IPS DF 4.7 (cell line): ENCODE measurements around the gene SPNS3.

Experiments
- DNase-seq: peaks from one replicate; pipeline ENCODE4 v3.0.0-alpha.2; 2013; ENCODE audit warnings: low spot score; ENCODE audit errors: extremely low read depth

The SPNS3 gene

DNA sequence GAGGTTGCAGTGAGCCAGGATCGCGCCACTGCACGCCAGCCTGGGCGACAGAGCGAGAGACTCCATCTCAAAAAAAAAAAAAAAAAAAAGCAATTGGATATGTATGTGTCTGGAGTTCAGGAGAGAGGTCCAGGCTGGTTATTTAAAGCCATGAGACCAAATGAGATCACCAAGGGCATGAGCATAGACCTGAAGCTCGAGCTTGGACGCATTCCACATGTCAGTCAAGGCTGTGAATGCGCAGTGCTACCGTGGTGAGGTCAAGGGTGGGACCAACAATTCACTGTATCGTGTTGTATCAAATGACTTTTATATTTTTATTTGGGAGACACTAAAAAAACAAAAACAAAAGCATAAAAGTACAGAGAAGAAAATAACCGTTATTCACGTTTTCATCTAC is 35.8 kb downstream of the SPNS3 start:
- no peak for DNase-seq

DNA sequence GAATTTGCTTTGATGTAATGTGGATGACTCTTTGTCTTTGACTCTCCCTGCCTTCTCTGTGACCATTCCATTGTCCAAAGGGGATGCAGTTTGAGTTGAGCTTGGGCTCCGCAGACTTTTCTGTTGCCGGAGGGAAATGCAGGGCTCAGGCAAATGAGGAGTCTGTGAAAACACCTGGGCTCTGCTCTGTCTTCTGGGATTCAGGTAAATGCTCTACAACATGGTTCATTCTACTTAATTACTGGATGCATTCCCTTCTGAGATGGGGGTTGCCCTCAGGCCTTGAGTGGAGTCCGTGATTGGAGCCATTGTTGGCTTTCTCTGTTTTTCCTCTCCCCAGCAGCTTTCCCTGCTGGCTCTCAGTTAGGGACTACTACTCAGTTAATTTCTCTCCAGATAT is 38.5 kb downstream of the SPNS3 start:
- no peak for DNase-seq

DNA sequence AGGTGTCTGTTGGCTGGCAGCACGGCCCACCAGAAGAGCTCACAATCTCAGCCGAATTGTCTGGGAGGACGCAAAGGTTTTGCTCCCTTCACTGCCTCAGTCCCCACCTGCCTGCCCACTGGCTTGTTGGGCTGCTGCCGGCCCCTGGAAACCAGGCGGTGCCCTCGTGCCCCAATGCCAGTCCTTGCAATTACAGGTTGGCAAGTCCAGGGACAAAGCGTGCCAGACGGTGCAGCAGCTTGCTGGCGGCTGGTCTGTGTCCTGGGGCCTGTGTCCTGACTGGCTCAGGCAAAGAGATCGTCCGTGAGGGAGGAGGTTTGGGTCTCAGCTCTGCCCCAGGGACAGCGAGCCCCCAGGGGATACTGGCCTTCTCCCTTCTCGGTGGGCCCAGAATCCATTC is 40.4 kb downstream of the SPNS3 start:
- no peak for DNase-seq

DNA sequence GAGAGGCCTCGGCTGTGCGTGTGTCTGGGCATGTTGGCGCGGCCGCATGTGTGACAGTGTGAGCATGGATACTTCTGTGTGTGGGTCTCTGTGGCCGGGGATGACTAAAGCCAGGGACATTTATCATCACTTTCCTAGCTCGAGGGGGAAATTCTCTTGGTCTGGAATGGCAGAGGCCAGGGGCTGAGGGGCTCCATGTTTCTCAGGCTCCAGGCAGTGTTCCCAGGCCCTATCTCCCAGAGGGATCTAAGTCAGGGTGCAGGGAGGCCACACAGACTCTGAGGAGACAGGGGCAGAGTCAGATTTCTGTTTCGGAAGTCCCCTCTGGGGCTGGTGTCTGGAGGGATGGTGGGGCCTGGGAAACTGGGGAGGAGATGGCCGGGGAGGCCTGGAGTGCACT is 41.3 kb downstream of the SPNS3 start:
- no peak for DNase-seq

DNA sequence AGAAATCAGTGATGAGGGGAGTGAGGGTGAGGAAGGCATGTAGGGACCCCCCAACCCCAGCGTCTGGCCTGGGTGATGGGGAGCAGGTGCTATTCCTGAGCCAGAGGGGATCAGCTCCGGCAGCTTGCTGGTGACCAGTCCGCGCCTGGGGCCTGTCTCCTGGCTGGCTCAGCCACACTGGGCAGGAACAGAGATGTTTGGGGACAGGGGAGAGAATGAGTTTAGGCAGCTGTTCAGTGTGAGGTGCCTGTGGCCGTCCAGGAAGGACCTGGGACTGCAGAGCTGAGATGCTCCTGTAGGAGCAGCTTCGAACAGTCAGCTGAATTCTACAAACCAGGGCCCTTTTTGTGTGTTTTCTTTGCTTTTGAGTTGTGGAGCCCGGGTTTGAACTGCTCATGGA is 41.7 kb downstream of the SPNS3 start:
- DNase-seq, result no peak

DNA sequence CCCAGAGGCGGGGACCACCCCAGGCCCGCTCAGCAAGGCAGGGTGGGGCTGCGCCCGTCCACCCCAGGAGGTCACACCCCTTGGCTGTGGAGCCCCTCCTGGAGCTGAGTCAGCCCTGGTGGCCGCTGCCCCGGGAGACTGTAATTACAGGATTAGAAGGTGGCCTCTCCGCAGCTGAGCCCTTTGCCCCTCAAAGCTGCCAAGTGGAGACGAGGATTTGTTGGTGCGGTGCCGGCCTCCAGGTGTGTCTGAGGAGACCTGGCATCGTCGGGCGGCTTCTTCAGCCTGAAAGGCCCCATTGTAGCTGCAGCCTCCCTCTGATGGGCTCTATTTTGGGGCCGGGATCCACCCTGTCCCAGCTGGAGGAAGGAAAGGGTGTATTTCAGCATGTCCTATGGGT is 42.3 kb downstream of the SPNS3 start:
- no peak for DNase-seq

DNA sequence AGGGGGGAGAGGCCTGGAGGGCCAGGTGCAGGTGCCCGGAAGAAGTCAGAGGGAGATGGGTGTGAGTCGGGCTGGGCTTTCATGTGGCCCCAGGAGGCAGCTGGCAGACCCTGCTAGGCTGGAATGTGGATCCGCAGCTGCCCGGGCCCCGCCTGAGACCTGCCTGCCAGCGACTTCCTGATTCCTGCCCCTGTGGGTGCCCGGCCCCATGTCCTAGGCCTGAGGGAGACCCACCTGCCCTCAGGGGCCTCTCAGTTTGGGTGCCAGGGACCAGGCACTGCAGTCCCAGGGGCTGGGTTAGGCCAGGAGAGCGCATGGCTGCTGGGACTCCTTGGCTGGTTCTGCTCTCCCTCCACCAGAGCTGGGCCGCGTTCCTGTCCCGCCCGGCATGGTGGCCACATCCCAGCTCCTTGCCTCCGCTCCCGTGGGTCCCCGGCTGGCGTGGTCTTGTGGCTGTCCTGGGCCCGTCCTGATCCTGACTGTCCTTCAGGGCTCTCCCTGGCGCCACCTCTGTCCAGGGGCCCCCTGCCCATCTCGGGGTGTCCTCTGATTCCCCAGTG is 42.9 kb downstream of the SPNS3 start:
- no peak for DNase-seq

DNA sequence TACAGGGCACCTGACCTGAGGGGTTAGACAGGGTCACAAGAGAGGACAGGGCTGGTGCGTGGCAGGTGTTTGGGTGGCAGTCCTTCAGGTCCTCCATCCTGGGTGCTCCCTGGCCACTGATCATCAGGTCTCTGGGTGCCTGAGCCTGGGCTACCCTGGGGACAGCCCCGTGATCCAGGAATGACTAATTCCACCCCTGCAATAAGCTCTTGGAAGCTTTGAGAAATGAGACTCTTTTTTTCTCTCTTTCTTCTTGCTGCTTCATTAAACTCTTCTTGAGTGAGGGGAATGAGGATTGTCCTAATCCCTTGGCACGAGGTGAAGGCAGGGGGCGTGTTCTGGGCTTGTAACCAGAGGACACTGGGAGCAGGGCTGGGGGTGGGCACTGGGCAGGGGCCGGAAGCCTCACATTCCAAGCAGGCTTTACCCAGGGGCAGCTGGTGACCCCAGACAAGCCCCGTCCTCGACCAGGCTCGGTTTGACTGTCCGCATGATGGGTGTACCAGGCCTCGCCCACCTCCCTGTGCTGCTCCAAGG is 43.6 kb downstream of the SPNS3 start:
- no peak for DNase-seq

DNA sequence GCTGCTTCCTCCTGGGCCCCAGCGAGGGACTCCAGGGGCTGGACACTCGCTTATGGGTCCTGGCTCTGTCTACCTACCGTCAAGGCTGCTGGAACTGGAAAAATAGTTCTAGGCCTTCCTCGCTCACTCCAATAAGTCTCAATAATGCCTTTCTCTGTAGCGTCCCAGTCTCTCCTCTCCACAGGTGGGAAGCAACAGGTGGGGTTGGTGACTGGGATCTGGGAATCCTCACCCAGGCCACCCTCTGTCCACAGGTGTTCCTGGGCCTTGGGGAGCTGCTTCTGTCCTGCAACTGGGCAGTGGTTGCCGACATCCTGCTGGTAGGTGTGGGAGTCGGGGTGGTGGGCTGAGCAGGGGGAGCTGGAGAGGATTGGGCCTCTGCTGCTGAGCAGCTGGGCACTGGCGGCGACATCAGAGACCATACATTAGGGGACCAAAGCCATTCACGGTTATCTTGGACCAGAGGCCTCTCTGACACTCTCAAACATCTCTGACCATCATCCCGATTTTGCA is 44.6 kb downstream of the SPNS3 start:
- no peak for DNase-seq

DNA sequence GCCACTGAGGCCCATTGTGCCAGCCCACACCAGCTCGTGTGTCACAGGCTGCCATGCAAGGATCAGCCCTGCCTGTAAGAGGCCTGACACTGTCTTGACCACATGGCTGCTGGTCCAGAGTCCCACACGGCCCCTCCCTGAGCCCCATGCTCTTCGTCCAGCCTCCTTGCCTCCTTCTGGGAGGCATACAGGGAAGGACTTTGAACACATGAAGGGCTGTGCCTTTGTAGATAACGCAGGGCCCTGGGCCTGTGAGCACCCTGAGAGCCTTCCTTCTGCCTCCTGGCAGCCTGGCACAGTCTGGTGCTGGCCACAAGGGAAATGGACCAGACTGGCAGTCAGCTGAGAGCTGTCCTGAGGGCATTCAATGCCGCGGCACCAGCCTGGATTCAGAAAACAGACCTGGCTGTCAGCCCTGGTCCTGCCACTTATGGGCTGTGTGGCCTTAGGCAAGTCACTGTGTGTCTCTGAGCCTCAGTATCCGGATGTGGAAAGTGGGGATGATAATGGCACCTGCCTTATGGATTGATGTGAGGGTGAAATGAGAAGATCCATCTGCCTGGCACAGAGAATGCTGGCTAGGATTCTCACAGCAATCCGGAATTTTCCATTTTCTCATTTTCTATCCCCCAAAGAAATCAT is 45.7 kb downstream of the SPNS3 start:
- no peak for DNase-seq

DNA sequence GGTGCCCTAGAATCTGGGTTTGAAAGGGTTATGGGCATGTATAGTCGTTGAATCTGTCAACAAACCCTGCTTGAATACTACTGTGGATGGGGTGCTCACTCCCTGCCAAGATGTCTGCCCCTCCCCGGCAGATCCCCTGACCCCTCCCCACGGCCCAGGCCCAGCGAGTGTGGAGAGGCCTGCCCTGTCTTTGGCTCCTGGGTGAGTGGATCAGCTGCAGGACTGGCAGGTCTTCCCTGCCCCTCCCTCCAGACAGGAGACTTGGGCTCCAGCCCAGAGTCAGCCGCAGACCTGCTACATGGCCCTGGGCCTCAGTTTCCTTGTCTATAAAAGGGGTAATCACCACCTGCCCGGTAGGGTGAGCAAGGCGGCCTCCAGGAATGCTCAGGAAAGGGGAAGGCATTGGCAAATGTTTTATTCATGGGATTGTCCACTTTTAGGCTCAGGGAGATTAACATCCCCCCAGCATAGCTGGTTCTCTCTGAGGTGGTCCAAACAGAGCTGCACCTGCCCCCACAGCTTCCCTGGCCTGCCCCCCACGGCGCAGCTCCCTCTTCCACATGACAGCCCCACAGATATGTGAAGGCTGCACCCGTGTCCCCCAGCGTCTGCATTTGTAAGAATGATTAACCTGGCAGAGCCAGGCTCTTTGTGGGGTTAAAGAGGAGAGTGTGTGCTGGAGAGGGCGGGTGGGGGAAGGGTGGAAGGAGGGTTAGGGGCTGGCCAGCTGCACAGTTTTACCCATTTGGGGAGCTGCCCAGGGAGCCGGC is 46.4 kb downstream of the SPNS3 start:
- no peak for DNase-seq

DNA sequence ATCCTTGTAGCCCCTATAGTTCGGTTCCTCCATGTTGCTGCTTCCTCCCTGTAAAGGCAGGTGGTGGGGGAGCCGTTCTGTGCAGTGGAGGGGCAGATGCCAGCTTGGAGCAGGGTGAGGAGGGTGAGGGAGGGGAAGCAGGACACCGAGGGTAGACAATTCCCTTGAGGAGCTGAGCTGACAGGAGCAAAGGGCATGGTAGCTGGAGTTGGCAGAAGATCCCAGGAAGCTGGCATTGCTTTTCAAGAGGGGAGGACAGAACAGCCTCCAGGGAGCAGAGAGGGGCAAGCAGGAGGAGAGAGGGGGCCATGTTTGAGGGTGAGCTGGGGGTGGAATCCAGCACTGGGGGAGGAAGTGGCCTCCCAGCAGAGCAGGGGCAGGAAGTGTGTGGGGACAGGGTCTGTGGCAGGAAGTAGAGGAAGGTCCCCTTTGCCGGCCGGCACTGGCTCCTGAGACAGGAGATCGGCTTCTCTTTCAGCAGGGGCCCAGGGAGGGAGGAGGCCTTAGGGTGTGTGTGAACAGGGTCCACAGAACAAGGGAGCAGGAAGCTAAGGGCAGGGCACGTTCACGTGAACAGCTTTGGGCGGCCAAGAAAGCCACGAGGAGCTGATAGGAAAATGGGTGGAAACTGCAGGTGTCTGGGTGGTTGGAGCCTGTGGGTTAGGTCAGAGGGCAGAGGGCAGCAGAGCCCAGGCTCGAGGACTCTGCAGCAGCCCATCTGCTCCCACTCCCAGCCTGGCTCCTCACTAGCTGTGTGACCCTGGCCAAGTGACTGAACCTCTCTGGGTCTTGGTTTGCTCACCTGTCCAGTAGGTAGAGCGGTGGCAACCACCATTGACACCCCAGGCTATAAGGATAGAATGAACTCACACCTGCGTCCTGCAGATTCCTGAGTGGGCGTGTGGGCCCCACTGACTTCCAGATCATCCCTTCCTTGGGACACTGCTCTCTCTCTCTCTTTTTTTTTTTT is 47.5 kb downstream of the SPNS3 start:
- DNase-seq, result no peak

DNA sequence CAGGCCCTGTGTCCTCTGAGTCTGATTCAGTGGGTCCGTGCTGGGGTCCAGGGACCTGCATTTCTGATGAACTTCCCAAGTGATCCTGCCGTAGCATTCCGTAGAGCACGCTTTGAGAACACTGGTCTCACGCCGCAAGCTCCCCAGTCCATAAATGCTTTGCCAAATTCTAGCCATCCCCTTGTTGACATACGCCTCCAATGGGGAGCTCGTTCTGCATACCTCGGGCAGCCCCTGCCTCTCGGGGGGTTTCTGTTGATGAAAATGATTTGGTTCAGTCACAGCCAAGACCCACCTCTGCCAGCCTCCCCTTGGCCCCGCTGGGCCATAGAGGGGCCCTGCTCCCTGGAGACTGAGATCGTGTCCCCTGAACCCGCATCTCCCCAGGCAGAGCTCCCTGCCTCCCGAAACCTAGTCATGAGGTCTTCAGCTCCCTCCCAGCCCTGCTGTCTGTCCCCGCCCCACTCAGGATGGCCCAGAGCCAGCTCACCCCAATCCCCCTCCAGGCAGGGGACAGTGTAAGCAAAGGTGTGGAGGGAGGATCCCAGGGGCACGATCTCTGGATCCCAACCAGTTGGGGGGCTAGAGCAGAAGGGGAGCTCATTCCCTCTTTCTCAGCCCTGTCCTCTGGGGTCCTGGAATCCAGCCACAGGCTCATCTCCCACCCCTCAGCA is 48.7 kb downstream of the SPNS3 start:
- no peak for DNase-seq

DNA sequence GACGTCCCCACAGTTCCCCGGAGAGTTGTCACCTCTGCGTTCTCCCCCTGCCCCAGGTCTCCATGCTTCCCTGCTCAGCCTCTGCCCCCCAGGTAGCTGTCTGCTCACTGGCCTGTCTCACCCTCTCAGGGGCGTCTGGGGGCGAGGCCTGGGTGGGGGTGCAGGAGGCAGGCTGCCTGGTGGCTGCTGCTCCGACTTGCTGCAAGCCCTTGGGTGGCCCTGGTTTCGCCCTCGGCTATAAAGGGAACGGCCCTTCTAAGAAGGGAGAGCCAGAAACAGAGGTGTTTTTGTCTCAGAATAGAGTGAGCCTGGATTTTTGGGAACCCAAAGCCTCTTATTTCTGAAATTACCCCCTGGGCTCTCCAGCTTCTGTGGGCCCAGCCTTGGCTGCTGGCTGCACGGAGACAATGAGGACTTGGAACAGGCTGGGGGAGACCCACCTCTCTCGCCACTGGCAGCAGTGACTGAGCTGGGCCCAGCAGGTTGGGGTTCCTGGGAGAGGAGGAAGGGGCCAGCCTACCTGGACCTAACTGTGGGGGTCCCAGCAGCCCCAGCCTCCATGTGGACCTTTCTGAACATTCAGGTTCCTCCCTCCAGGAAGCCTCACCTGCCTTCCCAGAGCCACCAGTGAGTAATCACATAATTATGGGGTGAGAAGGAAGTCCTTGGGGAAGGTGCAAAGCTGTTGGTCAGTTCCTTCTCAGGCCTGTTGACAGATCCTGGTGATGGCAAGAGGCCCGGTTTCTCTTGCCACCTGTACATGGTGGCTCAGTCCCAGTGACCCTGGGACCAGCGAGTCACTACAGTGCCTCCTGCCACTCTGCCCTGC is 49.5 kb downstream of the SPNS3 start:
- DNase-seq, result no peak

DNA sequence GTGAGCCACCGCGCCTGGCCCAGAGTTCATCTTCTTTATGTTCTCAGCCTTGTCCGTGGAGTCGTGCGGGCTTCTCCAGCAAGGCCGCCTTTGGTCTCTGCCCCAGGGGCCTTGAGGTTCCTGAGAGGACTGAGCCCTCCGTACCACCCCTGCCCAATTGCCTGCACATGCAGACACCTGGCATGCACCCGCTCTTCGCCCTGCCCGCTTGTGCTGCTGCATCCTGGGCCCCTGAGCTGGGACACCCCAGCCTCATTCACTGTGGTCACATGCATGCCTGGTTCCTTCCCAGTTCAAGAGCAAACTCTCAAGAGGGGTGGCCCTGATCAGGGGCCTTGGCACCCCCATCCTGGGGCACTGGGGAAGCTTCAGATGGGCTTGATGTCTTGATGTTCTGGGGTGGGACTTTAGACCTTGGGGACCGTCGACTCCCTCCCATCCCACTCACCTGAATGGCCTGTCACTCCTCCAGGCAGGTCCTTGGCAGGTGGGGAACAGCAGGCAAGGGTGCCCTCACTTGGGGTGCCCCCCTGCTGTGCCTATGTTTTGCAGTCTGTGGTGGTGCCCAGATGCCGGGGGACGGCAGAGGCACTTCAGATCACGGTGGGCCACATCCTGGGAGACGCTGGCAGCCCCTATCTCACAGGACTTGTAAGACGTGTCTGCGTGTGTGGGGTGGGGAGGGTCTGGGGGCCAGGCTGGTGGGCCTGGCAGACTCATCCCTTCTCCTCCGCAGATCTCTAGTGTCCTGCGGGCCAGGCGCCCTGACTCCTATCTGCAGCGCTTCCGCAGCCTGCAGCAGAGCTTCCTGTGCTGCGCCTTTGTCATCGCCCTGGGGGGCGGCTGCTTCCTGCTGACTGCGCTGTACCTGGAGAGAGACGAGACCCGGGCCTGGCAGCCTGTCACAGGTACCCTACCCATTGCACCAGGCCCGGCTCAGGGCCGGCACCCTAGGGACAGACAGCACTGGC is 52.2 kb downstream of the SPNS3 start:
- DNase-seq, result no peak

DNA sequence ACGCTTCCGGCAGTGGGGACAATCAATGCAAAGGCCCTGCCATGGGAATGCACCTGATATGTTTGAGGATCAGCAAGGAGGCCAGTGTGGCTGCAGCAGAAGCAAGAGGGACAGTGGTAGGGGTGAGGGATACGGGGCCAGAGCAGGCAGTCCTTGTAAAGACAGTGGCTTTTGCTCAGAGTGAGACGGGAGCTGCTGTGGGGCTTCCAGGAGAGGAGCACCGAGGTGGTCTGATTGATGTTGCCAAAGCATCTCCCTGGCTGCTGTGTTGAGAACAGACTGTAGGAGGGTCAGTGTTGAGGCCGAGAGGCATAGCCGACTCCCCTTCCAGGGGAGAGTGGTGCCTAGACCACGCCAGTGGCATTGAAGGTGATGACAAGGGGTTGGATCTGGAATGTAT is 53.6 kb downstream of the SPNS3 start:
- no peak for DNase-seq

DNA sequence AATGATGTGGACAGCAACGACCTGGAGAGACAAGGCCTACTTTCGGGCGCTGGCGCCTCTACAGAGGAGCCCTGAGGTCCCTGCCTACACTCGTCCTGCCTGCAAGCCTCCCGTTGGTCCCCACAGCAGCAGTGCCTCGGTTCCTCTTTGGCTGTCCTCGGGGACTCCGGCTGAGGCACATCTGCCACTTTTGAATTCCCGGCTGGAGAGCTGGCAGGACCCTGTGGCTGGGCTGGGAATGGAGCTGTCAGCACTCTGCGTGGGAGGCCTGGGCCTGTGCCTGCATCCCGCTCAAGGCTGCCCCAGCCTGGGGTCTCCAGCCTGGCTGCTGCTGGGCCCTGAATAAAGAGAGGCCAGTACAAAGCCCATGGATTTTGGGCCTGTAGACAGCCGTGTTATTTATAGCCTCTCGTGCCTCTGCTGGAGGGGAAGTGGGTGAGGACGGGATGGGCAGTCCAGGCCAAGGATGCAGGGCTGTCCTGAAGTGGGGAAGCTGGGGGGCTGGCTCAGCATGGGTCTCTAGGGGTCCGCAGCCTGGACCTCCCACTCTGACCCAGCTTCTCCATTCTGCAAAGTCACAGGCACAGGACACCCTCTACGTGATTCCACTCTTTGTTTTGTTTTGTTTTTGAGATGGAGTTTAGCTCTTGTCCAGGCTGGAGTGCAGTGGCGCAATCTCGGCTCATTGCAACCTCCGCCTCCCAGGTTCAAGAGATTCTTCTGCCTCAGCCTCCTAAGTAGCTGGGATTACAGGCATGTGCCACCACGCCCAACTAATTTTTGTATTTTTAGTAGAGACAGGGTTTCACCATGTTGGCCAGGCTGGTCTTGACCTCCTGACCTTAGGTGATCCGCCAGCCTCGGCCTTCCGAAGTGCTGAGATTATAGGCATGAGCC is 54.3 kb downstream of the SPNS3 start:
- DNase-seq, result no peak
